IMR-90 (cell line): ENCODE measurements around the gene YBX2.

ENCODE experiments used
- CTCF ChIP-seq: conservative IDR thresholded peaks from 2 replicates; pipeline ENCODE4 v1.5.1; 2012; ENCODE audit warnings: mild to moderate bottlenecking, low read depth, low read length, improper control_type of control experiment
- FOS ChIP-seq: fragments of 150-350 bp; IDR thresholded peaks from 2 replicates; pipeline ENCODE4 v1.6.1; 2016; ENCODE audit warnings: low read depth, low read length
- MAFK ChIP-seq: IDR thresholded peaks from 2 replicates; pipeline ENCODE4 v1.6.1; 2012; ENCODE audit warnings: low read depth, low read length, improper control_type of control experiment
- MAZ ChIP-seq: IDR thresholded peaks from 2 replicates; pipeline ENCODE4 v1.6.1; 2012; ENCODE audit warnings: low read depth, mild to moderate bottlenecking, low read length, improper control_type of control experiment, moderate library complexity, borderline replicate concordance
- MXI1 ChIP-seq: IDR thresholded peaks from 2 replicates; pipeline ENCODE4 v1.6.1; 2012; ENCODE audit warnings: low read depth, mild to moderate bottlenecking, low read length, moderate library complexity, borderline replicate concordance
- POLR2A ChIP-seq: IDR thresholded peaks from 2 replicates; pipeline ENCODE4 v1.6.1; 2012; ENCODE audit warnings: mild to moderate bottlenecking, low read depth, low read length
- RAD21 ChIP-seq: IDR thresholded peaks from 2 replicates; pipeline ENCODE4 v1.6.1; 2012; ENCODE audit warnings: low read length, improper control_type of control experiment
- SMC3 ChIP-seq: fragments of 150-350 bp; IDR thresholded peaks from 2 replicates; pipeline ENCODE4 v1.6.1; 2016; ENCODE audit warnings: low read depth, mild to moderate bottlenecking, antibody characterized with exemption, low read length, moderate library complexity
- TF ChIP-seq, protein P1 (sequence below): fragments of 150-350 bp; IDR thresholded peaks from 2 replicates; pipeline ENCODE4 v1.6.1; 2016; ENCODE audit warnings: low read depth, mild to moderate bottlenecking, low read length, moderate library complexity, borderline replicate concordance
- TF ChIP-seq, protein P2 (sequence below): fragments of 150-350 bp; IDR thresholded peaks from 2 replicates; pipeline ENCODE4 v1.6.1; 2017; ENCODE audit warnings: mild to moderate bottlenecking, antibody characterized with exemption, low read length, low read depth

DNA sequence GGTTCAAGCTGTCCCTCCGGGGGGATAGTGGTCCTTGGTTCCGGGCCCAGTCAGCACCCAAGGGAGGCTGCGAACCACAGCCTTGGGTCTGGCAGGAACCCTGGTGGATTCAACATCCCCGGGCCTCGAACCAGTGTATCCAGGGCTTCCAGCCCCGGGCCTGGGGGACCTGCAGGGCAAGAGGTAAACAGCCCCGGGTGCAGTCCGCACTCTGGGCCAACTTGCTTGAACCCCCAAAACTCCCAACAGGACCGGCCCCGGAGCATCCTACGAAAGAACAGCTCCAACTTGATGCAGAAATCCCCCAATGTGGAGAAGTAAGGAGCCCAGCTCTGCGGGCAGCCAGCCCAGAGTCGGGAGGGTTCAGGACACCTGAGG, 36.2 kb upstream of the YBX2 start:
- TF ChIP-seq POLR2A = no peak
- TF ChIP-seq SMC3 = no peak
- TF ChIP-seq RAD21 = no peak
- TF ChIP-seq, protein P1, sequence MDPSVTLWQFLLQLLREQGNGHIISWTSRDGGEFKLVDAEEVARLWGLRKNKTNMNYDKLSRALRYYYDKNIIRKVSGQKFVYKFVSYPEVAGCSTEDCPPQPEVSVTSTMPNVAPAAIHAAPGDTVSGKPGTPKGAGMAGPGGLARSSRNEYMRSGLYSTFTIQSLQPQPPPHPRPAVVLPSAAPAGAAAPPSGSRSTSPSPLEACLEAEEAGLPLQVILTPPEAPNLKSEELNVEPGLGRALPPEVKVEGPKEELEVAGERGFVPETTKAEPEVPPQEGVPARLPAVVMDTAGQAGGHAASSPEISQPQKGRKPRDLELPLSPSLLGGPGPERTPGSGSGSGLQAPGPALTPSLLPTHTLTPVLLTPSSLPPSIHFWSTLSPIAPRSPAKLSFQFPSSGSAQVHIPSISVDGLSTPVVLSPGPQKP = no peak
- no peak for TF ChIP-seq CTCF
- no peak for TF ChIP-seq FOS
- TF ChIP-seq, protein P2, sequence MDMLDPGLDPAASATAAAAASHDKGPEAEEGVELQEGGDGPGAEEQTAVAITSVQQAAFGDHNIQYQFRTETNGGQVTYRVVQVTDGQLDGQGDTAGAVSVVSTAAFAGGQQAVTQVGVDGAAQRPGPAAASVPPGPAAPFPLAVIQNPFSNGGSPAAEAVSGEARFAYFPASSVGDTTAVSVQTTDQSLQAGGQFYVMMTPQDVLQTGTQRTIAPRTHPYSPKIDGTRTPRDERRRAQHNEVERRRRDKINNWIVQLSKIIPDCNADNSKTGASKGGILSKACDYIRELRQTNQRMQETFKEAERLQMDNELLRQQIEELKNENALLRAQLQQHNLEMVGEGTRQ = no peak
- TF ChIP-seq MXI1 = peak; percentile 4; the same call in 1 of the 2 replicates
- no peak for TF ChIP-seq MAFK
- TF ChIP-seq MAZ = no peak; the same call in 1 of the 2 replicates
